ENCODE measurements around the gene CTTNBP2NL. TPM values are rescaled to one million over a fixed set of nuclear protein-coding genes. Genes with fewer than 3 reads are reported as not detected.

The CTTNBP2NL gene
- total RNA-seq, 1 donor from 2014 or later: 66.2 TPM

- DNase-seq: no peak
- H3K27me3 Mint-ChIP-seq (ENCODE audit: unreplicated experiment): peaks cover 21% of the 10 kb centered on the region
- H3K4me3 Mint-ChIP-seq (ENCODE audit: unreplicated experiment): no peak overlapping the region
- H3K27ac Mint-ChIP-seq (ENCODE audit: unreplicated experiment): no peak overlapping the region
- no peaks in the 10 kb centered on the region for H3K36me3 Mint-ChIP-seq (ENCODE audit: unreplicated experiment)
- peaks cover 2% of the 10 kb centered on the region for H3K4me1 Mint-ChIP-seq (ENCODE audit: low read depth, unreplicated experiment)
- no peak for TF ChIP-seq CTCF (IDR thresholded peaks at IDR 0.05; ENCODE audit: partially characterized antibody, unreplicated experiment)
- peaks cover 2% of the 10 kb centered on the region for H3K9me3 Mint-ChIP-seq (ENCODE audit: unreplicated experiment)
Observed at GRCh38 chr1:112510340-112510739, 114.3 kb downstream of the CTTNBP2NL start.

Small RNA genes lying within 50 kb of the gene (microRNA-seq; reads per million reads assigned to microRNA genes)
- not detected for gene MIR4256 (ENCODE audit: unreplicated experiment)

Other genes with a start within 250 kb of the CTTNBP2NL start
- gene WNT2B, start 112.8 kb downstream of the CTTNBP2NL start, total RNA-seq (ENCODE audit: unreplicated experiment): 4.0 TPM
- gene ST7L, start 222.9 kb downstream of the CTTNBP2NL start, total RNA-seq (ENCODE audit: unreplicated experiment): 28.3 TPM
- gene CAPZA1, start 223.6 kb downstream of the CTTNBP2NL start, total RNA-seq (ENCODE audit: unreplicated experiment): 149 TPM